ENCODE data around the gene LITAFD. TPM values are rescaled to one million over a fixed set of nuclear protein-coding genes. Genes with fewer than 3 reads are reported as not detected.

Gene LITAFD
- total and polyA plus RNA-seq, 4 donors, result not detected

DNA sequence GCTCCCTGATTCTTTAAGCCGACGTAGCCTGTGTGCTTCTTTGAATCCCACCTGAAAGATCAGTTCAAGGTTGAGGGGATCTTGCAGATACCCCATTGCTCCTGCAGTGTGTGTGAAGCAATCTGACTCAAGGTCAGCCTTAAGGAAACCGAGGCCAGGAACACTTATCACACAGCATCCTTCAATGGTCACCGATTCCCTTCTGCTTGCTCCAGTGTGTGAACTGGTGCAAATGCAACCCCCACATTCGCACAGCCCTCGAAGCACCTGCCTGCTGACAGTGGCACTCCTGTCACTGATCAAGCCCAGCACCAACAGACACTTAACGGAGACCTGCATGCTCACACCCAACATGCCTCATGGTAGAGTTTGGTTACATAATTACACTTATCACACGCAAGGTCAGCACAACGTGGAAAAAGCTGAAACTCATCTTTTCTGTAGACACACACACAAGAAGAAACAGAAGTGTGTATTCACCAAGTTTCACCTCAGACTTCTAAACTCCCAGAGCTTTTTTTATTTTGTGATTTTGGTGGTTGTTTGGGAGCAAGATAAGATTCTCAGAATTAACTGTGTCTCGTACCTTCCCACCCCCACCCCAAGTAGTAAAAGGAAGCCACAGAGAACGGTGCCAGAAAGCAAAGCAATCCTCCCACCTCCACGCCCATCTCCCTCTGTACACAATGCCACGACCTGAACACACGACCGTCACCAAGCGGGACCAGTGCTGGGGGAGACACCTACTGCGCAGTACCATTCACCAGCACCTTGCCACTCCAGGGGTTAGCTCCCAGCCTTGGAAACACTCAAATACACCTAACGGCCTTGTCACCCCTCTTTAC lies 37.2 kb downstream of the LITAFD start:
- intact Hi-C loops (cut with DNase I), result no loop called here
- ATAC-seq (ENCODE audit: low FRiP score), result no peak
- Histone ChIP-seq H3K27me3 (ENCODE audit: control insufficient read depth in 1 of 2, insufficient read depth in 2 of 2, low read length in 1 of 2) (no peaks in the 10 kb centered on the region), H3K4me3 (ENCODE audit: low read length in 2 of 2) (no peak overlapping the region), H3K36me3 (ENCODE audit: control insufficient read depth in 1 of 2, insufficient read depth in 2 of 2, low read length in 1 of 2) (peaks cover 3 to 17% of the 10 kb centered on the region in 2 donors), H3K9me3 (ENCODE audit: control insufficient read depth, low read length) (no peaks in the 10 kb centered on the region), H3K4me1 (ENCODE audit: control insufficient read depth in 1 of 2, insufficient read depth in 2 of 2, low read length in 2 of 2) (peaks cover 0 to under 1% of the 10 kb centered on the region in 2 donors), H3K27ac (ENCODE audit: low read depth in 1 of 2, low read length in 2 of 2) (no peak overlapping the region)
- 86 to 88% methylated on average over 18 of the region's 18 CpGs for WGBS, 2 donors
- no peak for DNase-seq

DNA sequence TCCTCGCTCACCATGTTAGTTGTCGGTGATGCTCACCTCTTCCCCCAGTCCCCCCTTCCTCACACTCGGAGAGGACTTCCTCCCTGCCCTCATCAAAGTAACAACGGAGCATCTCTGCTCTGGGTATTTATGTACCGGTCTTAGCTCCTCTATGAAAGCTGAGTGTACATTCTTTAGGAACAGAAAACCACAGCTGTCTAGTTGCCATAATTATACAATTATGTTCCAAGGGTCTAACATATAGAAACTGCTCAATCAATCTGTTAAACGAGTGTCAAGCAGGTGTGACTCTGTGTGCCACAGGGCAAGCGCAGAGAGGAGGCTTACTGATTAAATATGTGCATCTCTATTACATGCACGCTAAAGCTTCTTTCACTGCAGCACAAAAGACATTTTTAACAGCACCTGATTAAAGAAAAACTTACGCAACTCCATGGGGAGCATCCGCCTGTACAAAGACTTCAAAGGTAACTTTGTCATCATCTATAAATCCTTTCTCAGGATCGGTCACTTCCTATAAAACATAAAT lies 37.8 kb downstream of the LITAFD start:
- intact Hi-C loops (cut with DNase I), result no loop called here
- H3K27ac ChIP-seq (ENCODE audit: low read depth in 1 of 2, low read length in 2 of 2), result no peak overlapping the region
- DNase-seq, result no peak
- H3K27me3 ChIP-seq (ENCODE audit: control insufficient read depth in 1 of 2, insufficient read depth in 2 of 2, low read length in 1 of 2), result no peaks in the 10 kb centered on the region
- 89 to 91% methylated on average over 11 of the region's 11 CpGs for WGBS, 2 donors
- ATAC-seq (ENCODE audit: low FRiP score), result no peak
- peaks cover 0 to 2% of the 10 kb centered on the region in 2 donors for H3K4me1 ChIP-seq (ENCODE audit: control insufficient read depth in 1 of 2, insufficient read depth in 2 of 2, low read length in 2 of 2)
- H3K36me3 ChIP-seq (ENCODE audit: control insufficient read depth in 1 of 2, insufficient read depth in 2 of 2, low read length in 1 of 2), result peaks cover 3 to 14% of the 10 kb centered on the region in 2 donors
- no peak overlapping the region for H3K4me3 ChIP-seq (ENCODE audit: low read length in 2 of 2)
- H3K9me3 ChIP-seq (ENCODE audit: control insufficient read depth, low read length), result no peaks in the 10 kb centered on the region

DNA sequence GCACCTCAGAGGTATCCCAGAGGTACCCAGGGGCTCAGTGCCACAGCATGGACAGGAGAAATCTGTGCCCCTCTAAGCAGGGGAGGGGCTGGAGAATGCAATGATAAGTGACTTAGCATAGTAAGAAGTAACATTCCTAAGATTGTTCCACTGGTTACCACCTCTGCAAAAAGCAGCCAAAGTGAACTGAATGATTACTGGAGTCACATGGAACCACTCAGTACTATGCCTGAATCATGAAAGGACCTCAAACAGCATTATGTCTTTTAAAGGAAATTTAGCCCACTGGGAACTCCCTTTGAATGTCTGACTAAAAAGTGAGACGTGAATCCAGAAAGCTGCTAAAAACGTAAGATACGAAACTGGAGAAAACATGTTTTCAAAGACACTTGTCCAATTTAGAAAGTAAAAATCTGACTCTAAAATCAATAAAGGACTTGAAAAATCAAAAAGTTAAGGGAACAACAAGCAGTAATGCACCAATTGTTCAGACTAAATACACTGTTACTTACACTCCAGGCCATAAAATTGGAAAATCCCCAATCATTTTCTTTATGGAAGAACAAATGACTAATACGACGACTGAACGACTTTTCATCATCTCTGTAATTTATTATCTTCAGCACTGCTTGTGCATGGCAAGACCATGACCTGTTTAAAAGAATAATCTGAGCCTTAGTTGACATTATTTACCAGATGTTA lies 38.6 kb downstream of the LITAFD start:
- no peak overlapping the region for H3K27ac ChIP-seq (ENCODE audit: low read depth in 1 of 2, low read length in 2 of 2)
- intact Hi-C loops (cut with DNase I), result no loop called here
- DNase-seq (no peak), ATAC-seq (ENCODE audit: low FRiP score) (no peak)
- H3K36me3 ChIP-seq (ENCODE audit: control insufficient read depth in 1 of 2, insufficient read depth in 2 of 2, low read length in 1 of 2), result peaks cover 3 to 14% of the 10 kb centered on the region in 2 donors
- no peak overlapping the region for H3K4me3 ChIP-seq (ENCODE audit: low read length in 2 of 2)
- no peaks in the 10 kb centered on the region for H3K27me3 ChIP-seq (ENCODE audit: control insufficient read depth in 1 of 2, insufficient read depth in 2 of 2, low read length in 1 of 2)
- WGBS, 2 donors, result 71 to 79% methylated on average over 6 of the region's 6 CpGs
- H3K4me1 ChIP-seq (ENCODE audit: control insufficient read depth in 1 of 2, insufficient read depth in 2 of 2, low read length in 2 of 2), result peaks cover 0 to 2% of the 10 kb centered on the region in 2 donors
- H3K9me3 ChIP-seq (ENCODE audit: control insufficient read depth, low read length), result no peaks in the 10 kb centered on the region

DNA sequence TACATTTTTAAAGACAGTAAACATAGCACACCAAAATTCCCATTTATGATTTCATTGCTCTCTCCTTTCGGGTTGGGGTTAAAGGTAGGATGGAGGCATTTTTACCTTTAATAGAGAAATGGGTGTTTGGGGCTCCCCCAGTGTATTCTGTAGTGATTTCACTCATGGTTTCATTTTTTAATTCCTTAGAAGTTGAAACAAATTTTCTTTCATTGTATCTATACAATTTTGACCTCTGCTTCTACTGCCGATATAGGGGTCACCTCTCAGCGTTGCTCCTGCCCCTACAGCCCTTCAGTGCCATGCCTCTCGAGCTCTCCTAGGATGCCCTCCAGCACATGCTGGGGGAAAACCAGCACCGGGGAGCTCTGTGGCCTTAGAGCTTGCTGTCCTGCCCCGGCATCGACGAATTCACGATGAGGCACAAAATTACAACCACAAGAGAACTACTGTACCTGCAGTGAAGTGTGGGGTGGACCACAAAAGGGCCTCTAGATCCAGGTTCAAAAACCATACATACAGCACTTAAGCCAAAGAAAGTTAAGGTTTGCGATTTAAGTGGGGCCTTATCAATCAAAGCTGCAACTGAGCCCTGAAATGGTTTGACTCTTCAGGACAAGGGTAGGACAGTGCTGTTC lies 39.3 kb downstream of the LITAFD start:
- H3K4me1 ChIP-seq (ENCODE audit: control insufficient read depth in 1 of 2, insufficient read depth in 2 of 2, low read length in 2 of 2), result peaks cover 0 to 2% of the 10 kb centered on the region in 2 donors
- no peak overlapping the region for H3K4me3 ChIP-seq (ENCODE audit: low read length in 2 of 2)
- no peak overlapping the region for H3K27ac ChIP-seq (ENCODE audit: low read depth in 1 of 2, low read length in 2 of 2)
- ATAC-seq (ENCODE audit: low FRiP score) (no peak), DNase-seq (no peak)
- H3K36me3 ChIP-seq (ENCODE audit: control insufficient read depth in 1 of 2, insufficient read depth in 2 of 2, low read length in 1 of 2), result peaks cover 3 to 14% of the 10 kb centered on the region in 2 donors
- intact Hi-C loops (cut with DNase I), result no loop called here
- H3K27me3 ChIP-seq (ENCODE audit: control insufficient read depth in 1 of 2, insufficient read depth in 2 of 2, low read length in 1 of 2), result no peaks in the 10 kb centered on the region
- H3K9me3 ChIP-seq (ENCODE audit: control insufficient read depth, low read length), result no peaks in the 10 kb centered on the region
- WGBS, 2 donors, result 93 to 94% methylated on average over 10 of the region's 10 CpGs

GRCh38 chr16:8923199-8923598 lies 41.0 kb downstream of the LITAFD start:
- H3K36me3 ChIP-seq (ENCODE audit: control insufficient read depth in 1 of 2, insufficient read depth in 2 of 2, low read length in 1 of 2), result peaks cover 3 to 14% of the 10 kb centered on the region in 2 donors
- no peak for DNase-seq
- H3K27ac ChIP-seq (ENCODE audit: low read depth in 1 of 2, low read length in 2 of 2), result no peak overlapping the region
- intact Hi-C loops (cut with DNase I), result no loop called here
- no peaks in the 10 kb centered on the region for H3K9me3 ChIP-seq (ENCODE audit: control insufficient read depth, low read length)
- no peak for ATAC-seq (ENCODE audit: low FRiP score)
- peaks cover 0 to 2% of the 10 kb centered on the region in 2 donors for H3K4me1 ChIP-seq (ENCODE audit: control insufficient read depth in 1 of 2, insufficient read depth in 2 of 2, low read length in 2 of 2)
- 79 to 81% methylated on average over 11 of the region's 11 CpGs for WGBS, 2 donors
- no peaks in the 10 kb centered on the region for H3K27me3 ChIP-seq (ENCODE audit: control insufficient read depth in 1 of 2, insufficient read depth in 2 of 2, low read length in 1 of 2)
- H3K4me3 ChIP-seq (ENCODE audit: low read length in 2 of 2), result no peak overlapping the region

DNA sequence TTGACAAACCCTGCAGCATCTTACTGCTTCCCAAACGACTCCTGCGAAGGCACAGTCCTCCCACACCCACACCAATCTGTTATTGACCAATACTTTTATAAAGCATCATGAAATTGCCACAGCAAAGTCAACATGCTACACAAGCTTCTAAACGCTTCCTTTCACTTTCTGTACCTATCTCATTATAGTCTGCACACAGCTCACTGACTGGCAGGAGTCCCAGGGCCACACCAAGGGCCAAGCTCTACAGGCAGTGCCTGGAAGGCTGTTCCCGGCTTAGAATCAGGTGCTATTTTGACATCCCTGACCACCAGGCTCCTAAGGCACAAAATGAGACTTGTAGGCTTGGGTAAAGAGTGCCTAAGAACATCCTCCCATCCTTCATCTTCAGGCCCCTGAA lies 42.1 kb downstream of the LITAFD start:
- H3K27ac ChIP-seq (ENCODE audit: low read depth in 1 of 2, low read length in 2 of 2), result no peak overlapping the region
- no peak for ATAC-seq (ENCODE audit: low FRiP score)
- H3K4me1 ChIP-seq (ENCODE audit: control insufficient read depth in 1 of 2, insufficient read depth in 2 of 2, low read length in 2 of 2), result peaks cover 0 to 2% of the 10 kb centered on the region in 2 donors
- 61 to 70% methylated on average over 4 of the region's 4 CpGs for WGBS, 2 donors
- DNase-seq, result no peak
- intact Hi-C loops (cut with DNase I), result no loop called here
- H3K36me3 ChIP-seq (ENCODE audit: control insufficient read depth in 1 of 2, insufficient read depth in 2 of 2, low read length in 1 of 2), result peaks cover 3 to 8% of the 10 kb centered on the region in 2 donors
- no peaks in the 10 kb centered on the region for H3K9me3 ChIP-seq (ENCODE audit: control insufficient read depth, low read length)
- H3K4me3 ChIP-seq (ENCODE audit: low read length in 2 of 2), result no peak overlapping the region
- H3K27me3 ChIP-seq (ENCODE audit: control insufficient read depth in 1 of 2, insufficient read depth in 2 of 2, low read length in 1 of 2), result no peaks in the 10 kb centered on the region

GRCh38 chr16:8925455-8925854 lies 43.3 kb downstream of the LITAFD start:
- WGBS, 2 donors, result 95 to 96% methylated on average over 7 of the region's 7 CpGs
- no peak for DNase-seq
- no peak for ATAC-seq (ENCODE audit: low FRiP score)
- intact Hi-C loops (cut with DNase I), result no loop called here
- peaks cover 5 to 7% of the 10 kb centered on the region in 2 donors for H3K36me3 ChIP-seq (ENCODE audit: control insufficient read depth in 1 of 2, insufficient read depth in 2 of 2, low read length in 1 of 2)
- peaks cover 0 to 2% of the 10 kb centered on the region in 2 donors for H3K4me1 ChIP-seq (ENCODE audit: control insufficient read depth in 1 of 2, insufficient read depth in 2 of 2, low read length in 2 of 2)
- no peak overlapping the region for H3K4me3 ChIP-seq (ENCODE audit: low read length in 2 of 2)
- H3K27ac ChIP-seq (ENCODE audit: low read depth in 1 of 2, low read length in 2 of 2), result no peak overlapping the region
- H3K27me3 ChIP-seq (ENCODE audit: control insufficient read depth in 1 of 2, insufficient read depth in 2 of 2, low read length in 1 of 2), result no peaks in the 10 kb centered on the region
- no peaks in the 10 kb centered on the region for H3K9me3 ChIP-seq (ENCODE audit: control insufficient read depth, low read length)

DNA sequence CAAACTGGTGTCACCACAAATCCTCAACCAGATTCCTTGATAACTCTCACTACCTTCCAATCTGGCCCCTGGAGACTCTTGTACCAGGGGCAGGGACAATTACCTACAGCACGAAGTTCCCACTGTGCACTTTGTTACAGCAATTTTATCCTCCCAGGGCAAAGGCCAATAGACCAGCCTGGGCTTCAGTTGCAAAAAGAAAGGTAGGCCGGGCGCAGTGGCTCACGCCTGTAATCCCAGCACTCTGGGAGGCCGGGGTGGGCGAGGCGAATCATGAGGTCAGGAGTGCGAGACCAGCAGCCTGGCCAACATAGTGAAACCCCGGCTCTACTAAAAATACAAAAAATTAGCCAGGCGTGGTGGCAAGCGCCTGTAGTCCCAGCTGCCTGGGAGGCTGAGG lies 44.7 kb downstream of the LITAFD start:
- peaks cover 2 to 7% of the 10 kb centered on the region in 2 donors for H3K36me3 ChIP-seq (ENCODE audit: control insufficient read depth in 1 of 2, insufficient read depth in 2 of 2, low read length in 1 of 2)
- no peak for DNase-seq
- ATAC-seq (ENCODE audit: low FRiP score), result no peak
- no peaks in the 10 kb centered on the region for H3K27me3 ChIP-seq (ENCODE audit: control insufficient read depth in 1 of 2, insufficient read depth in 2 of 2, low read length in 1 of 2)
- H3K9me3 ChIP-seq (ENCODE audit: control insufficient read depth, low read length), result no peaks in the 10 kb centered on the region
- no peak overlapping the region for H3K4me3 ChIP-seq (ENCODE audit: low read length in 2 of 2)
- H3K27ac ChIP-seq (ENCODE audit: low read depth in 1 of 2, low read length in 2 of 2), result no peak overlapping the region
- peaks cover 0 to 2% of the 10 kb centered on the region in 2 donors for H3K4me1 ChIP-seq (ENCODE audit: control insufficient read depth in 1 of 2, insufficient read depth in 2 of 2, low read length in 2 of 2)
- WGBS, 2 donors, result 95 to 97% methylated on average over 11 of the region's 11 CpGs
- intact Hi-C loops (cut with DNase I), result no loop called here

Measured in aorta (tissue), 5 donors.